GM23248 (cell line): ENCODE measurements around the gene FAM168A. TPM values are rescaled to one million over a fixed set of nuclear protein-coding genes. Genes with fewer than 3 reads are reported as not detected.

Experiments used
- DNase-seq: peaks from one replicate; pipeline ENCODE4 v3.0.0-alpha.2; 2015
- H2AFZ ChIP-seq: fragments of 200-600 bp; sonication (generic); 2 replicates; pipeline ENCODE4 v1.6.1; 2016; ENCODE audit warnings: antibody characterized with exemption
- H3F3A ChIP-seq: fragments of 200-600 bp; sonication (generic); 2 replicates; pipeline ENCODE4 v1.6.1; 2016; ENCODE audit warnings: mild to moderate bottlenecking, antibody characterized with exemption, mixed run types; ENCODE audit not compliant: insufficient read depth
- H3K27ac ChIP-seq: fragments of 200-600 bp; sonication (generic); 2 replicates; pipeline ENCODE4 v1.5.1; 2016; ENCODE audit warnings: mild to moderate bottlenecking
- H3K27me3 ChIP-seq: fragments of 200-600 bp; sonication (generic); replicated peaks from 2 replicates; pipeline ENCODE4 v1.6.1; 2016; ENCODE audit warnings: mild to moderate bottlenecking; ENCODE audit not compliant: insufficient read depth
- H3K36me3 ChIP-seq: fragments of 200-600 bp; sonication (generic); 2 replicates; pipeline ENCODE4 v1.6.1; 2016; ENCODE audit warnings: low read depth, mild to moderate bottlenecking
- H3K4me1 ChIP-seq: fragments of 200-600 bp; sonication (generic); 2 replicates; pipeline ENCODE4 v1.6.1; 2016; ENCODE audit warnings: mild to moderate bottlenecking; ENCODE audit not compliant: insufficient read depth
- H3K4me2 ChIP-seq: fragments of 200-600 bp; sonication (generic); one replicate; pipeline ENCODE4 v1.6.1; 2016; ENCODE audit warnings: mild to moderate bottlenecking; ENCODE audit not compliant: unreplicated experiment
- H3K4me3 ChIP-seq: fragments of 200-600 bp; sonication (generic); 2 replicates; pipeline ENCODE4 v1.5.1; 2016; ENCODE audit warnings: mild to moderate bottlenecking
- H3K79me2 ChIP-seq: fragments of 200-600 bp; sonication (generic); 2 replicates; pipeline ENCODE4 v1.6.1; 2016; ENCODE audit warnings: mild to moderate bottlenecking; ENCODE audit not compliant: insufficient read depth
- H3K9ac ChIP-seq: fragments of 200-600 bp; sonication (generic); 2 replicates; pipeline ENCODE4 v1.6.1; 2016; ENCODE audit warnings: mild to moderate bottlenecking
- H3K9me2 ChIP-seq: fragments of 200-600 bp; sonication (generic); 2 replicates; pipeline ENCODE4 v1.6.1; 2016; ENCODE audit warnings: mixed run types, mild to moderate bottlenecking, moderate library complexity; ENCODE audit not compliant: insufficient read depth
- H3K9me3 ChIP-seq: fragments of 200-600 bp; sonication (generic); one replicate; pipeline ENCODE4 v1.6.1; 2017; ENCODE audit warnings: low read depth
- H4K20me1 ChIP-seq: fragments of 200-600 bp; sonication (generic); 2 replicates; pipeline ENCODE4 v1.6.0; 2016; ENCODE audit not compliant: insufficient read depth
- EZH2 ChIP-seq: fragments of 200-600 bp; sonication (generic); IDR thresholded peaks from 2 replicates; pipeline ENCODE4 v1.6.1; 2018; ENCODE audit warnings: antibody characterized with exemption, mild to moderate bottlenecking; ENCODE audit not compliant: insufficient read depth, poor library complexity, severe bottlenecking
- EZH2phosphoT487 ChIP-seq: fragments of 200-600 bp; sonication (generic); IDR thresholded peaks from 2 replicates; pipeline ENCODE4 v1.6.1; 2018; ENCODE audit warnings: antibody characterized with exemption, moderate library complexity, mild to moderate bottlenecking, low read depth; ENCODE audit not compliant: insufficient read depth
- WGBS, 2 experiments: methylation state at CpG; one replicate each; pipeline ENCODE4 v1.1.6; 2015 to 2017; ENCODE audit warnings: low lambda C conversion rate in 2 of 2, low coverage in 1 of 2; ENCODE audit errors: missing lambda C conversion rate in 2 of 2; 5-methylcytosine and 5-hydroxymethylcytosine counted together
- in situ Hi-C: fragments of 300-500 bp; cut with MboI; formaldehyde crosslinking; loops from 2 replicates; pipeline ENCODE4 v1.15.0; 2020
- polyA plus RNA-seq: library from polyadenylated mRNA; unstranded; fragments of >200 nt; fragmentation: Nextera tagmentation; extraction: Ambion mirVana; gene quantifications from 2 replicates; pipeline ENCODE4 v1.2.1, GENCODE V29; 2016
- total RNA-seq: library from RNA; depleted of rRNA; stranded (reverse); fragments of >200 nt; shearing (Covaris generic); gene quantifications from 2 replicates; pipeline ENCODE4 v1.2.3, GENCODE V29; 2014; rRNA removed

The FAM168A gene, protein sequence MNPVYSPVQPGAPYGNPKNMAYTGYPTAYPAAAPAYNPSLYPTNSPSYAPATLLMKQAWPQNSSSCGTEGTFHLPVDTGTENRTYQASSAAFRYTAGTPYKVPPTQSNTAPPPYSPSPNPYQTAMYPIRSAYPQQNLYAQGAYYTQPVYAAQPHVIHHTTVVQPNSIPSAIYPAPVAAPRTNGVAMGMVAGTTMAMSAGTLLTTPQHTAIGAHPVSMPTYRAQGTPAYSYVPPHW
- total RNA-seq (26.4 and 26.7 TPM in 2 replicates), polyA plus RNA-seq (8.2 and 9.1 TPM in 2 replicates)

DNA sequence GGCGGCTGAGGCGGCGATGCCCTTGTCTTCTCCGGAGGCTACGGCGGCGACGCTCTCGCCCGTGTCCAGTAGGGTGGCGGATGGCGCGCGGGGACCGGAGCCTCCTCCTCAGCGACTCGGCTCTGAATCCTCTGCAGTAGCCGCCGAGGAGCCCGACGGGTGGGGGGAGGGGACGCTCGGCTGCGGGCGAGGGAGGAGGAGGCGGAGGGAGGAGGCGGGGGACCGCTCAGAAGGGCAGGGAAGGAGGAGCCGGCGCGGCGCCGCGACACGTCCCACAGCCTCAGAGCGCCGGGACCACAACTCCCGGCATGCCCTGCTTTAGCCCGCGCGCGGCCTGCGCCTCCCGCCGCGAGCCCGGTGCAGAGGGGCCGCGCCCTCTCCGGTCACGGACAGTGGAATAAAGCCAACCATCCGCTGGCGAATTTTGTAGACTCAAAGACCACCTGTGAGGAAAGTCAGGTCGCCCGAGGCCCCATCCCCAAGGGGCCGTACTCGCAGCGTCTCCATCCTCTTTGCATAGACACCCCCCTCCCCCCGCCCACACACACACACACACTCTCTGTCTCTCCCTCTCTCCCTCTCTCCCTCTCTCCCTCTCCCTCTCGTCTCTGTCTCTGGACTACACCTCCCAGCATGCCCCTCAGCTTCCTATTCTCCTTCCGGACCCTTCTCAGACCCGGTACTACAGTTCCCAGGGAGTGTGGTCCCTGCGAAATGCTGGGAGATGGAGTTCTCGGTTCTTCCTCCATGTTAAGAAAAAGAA, at the start of gene FAM168A:
FAM168A (minus strand) TSS at position 157 of the 763 bp plus-strand sequence. CDS start 129,638 bp downstream, outside the sequence.
- H2AFZ ChIP-seq: peak within 1 kb of the TSS; percentile 99
- in situ Hi-C loops: no loop called here
- no peaks in the 10 kb centered on the region for H3K9me3 ChIP-seq
- peak within 1 kb of the TSS; percentile 82 for H3K9ac ChIP-seq
- no peaks in the 10 kb centered on the region; the same call in 1 of the 2 replicates for H4K20me1 ChIP-seq
- peaks cover 47% of the 10 kb centered on the region for H3K79me2 ChIP-seq
- TF ChIP-seq EZH2phosphoT487 (no peak), EZH2 (no peak)
- peak within 1 kb of the TSS; percentile 91 for H3K4me3 ChIP-seq
- H3K4me1 ChIP-seq: peaks cover 20% of the 10 kb centered on the region
- H3F3A ChIP-seq: 0 out of 2 replicates have a peak, but pooled peaks cover 5% of the 10 kb centered on the region
- DNase-seq: peak; percentile 98
- peak within 1 kb of the TSS; percentile 91 for H3K4me2 ChIP-seq
- H3K9me2 ChIP-seq: no peaks in the 10 kb centered on the region
- no peaks in the 10 kb centered on the region for H3K36me3 ChIP-seq
- WGBS, 2 experiments: 1% methylated on average over 37 to 41 of the region's 64 CpGs
- H3K27ac ChIP-seq: peak within 1 kb of the TSS; percentile 59
- no peaks in the 10 kb centered on the region for H3K27me3 ChIP-seq

- 28 to 32% methylated on average over 14 to 23 of the region's 23 CpGs for WGBS, 2 experiments
- Histone ChIP-seq H3K9ac (no peak overlapping the region), H3K27me3 (peaks cover 7% of the 10 kb centered on the region; the same call in 1 of the 2 replicates), H3K4me2 (peak overlapping the region; percentile 44), H3K9me3 (no peaks in the 10 kb centered on the region), H3K9me2 (no peaks in the 10 kb centered on the region), H4K20me1 (no peaks in the 10 kb centered on the region), H3K79me2 (no peaks in the 10 kb centered on the region), H2AFZ (no peak overlapping the region), H3K27ac (no peak overlapping the region), H3K4me1 (no peaks in the 10 kb centered on the region), H3F3A (no peaks in the 10 kb centered on the region), H3K36me3 (no peaks in the 10 kb centered on the region), H3K4me3 (no peak overlapping the region)
- in situ Hi-C loops: no loop called here
- TF ChIP-seq EZH2phosphoT487 (no peak), EZH2 (no peak)
- DNase-seq: peak; percentile 80
These were observed 49.7 kb upstream of the FAM168A start for GRCh38 chr11:73647459-73648100.

DNA sequence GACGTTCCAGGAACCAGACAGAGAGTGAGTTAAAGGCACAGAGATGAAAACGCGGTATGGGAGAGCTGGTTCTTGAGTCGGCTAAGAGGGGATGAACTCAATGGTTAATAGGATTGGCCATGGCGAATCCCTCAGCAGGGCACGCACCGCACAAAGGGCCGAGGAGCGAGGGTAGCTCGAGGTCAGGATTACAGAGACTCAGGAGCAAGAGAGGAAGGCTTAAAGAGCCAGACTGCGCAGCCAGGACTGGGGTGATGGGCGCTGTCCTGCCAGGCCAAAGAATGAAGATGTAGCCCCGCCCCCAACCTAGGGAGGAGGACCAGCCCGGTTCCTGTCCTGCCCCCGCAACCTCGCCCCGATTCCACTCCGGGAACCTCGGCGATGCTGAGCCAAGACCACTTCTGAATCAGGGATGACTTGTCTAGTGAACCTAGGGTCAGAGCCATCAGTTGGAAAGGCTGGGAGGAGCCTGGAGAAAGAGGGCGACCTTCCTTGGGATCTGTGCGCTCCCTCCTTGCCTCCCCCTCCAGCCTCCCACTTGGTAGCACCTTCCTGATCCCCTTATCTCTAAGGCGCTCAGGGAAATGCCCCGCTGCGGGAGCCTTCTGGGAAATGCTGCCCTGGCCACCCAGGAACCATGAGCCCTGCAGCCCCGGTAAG, 48.2 kb upstream of the FAM168A start, which contains the start of gene PLEKHB1:
PLEKHB1 (plus strand) TSS at position 610 of the 660 bp plus-strand sequence; CDS start at position 638, 28 bp downstream.
- peak within 1 kb of the TSS; percentile 54 for H2AFZ ChIP-seq
- H3K4me3 ChIP-seq: no peak within 1 kb of the TSS

More for the DNA sequence above, 48.2 kb upstream of the FAM168A start, which contains the start of gene PLEKHB1:
- DNase-seq: no peak
- H3K27me3 ChIP-seq: peaks cover 7% of the 10 kb centered on the region
- H3K9ac ChIP-seq: no peak within 1 kb of the TSS
- no peaks in the 10 kb centered on the region for H3F3A ChIP-seq
- no peaks in the 10 kb centered on the region for H3K36me3 ChIP-seq
- TF ChIP-seq EZH2 (no peak), EZH2phosphoT487 (no peak)
- H3K4me2 ChIP-seq: no peak within 1 kb of the TSS
- 35 to 36% methylated on average over 26 of the region's 26 CpGs for WGBS, 2 experiments
- no peaks in the 10 kb centered on the region for H3K79me2 ChIP-seq
- no peak within 1 kb of the TSS for H3K27ac ChIP-seq
- in situ Hi-C loops: no loop called here
- H3K9me2 ChIP-seq: no peaks in the 10 kb centered on the region
- no peaks in the 10 kb centered on the region for H3K4me1 ChIP-seq
- no peaks in the 10 kb centered on the region for H3K9me3 ChIP-seq
- no peaks in the 10 kb centered on the region for H4K20me1 ChIP-seq
